ENCODE data around the gene OIP5. TPM values are rescaled to one million over a fixed set of nuclear protein-coding genes. Genes with fewer than 3 reads are reported as not detected.

Gene OIP5
- total and polyA plus RNA-seq, 2 donors (not counting 1 experiment from before 2014, with no cell fraction given): 0.84 to 1.3 TPM

GRCh38 chr15:41278319-41278718, 54.1 kb downstream of the OIP5 start:
- Histone ChIP-seq H4K20me1 (ENCODE audit: control insufficient read depth, insufficient read depth, low read length, poor library complexity, severe bottlenecking) (no peaks in the 10 kb centered on the region), H2AFZ (ENCODE audit: insufficient read depth, low read depth, low read length, poor library complexity, severe bottlenecking) (no peak overlapping the region), H3K79me2 (ENCODE audit: control insufficient read depth, insufficient read depth, low read length) (no peaks in the 10 kb centered on the region), H3K27me3 (replicated peaks in 1 of 4; ENCODE audit: control extremely low read depth in 1 of 4, control insufficient read depth in 3 of 4, insufficient read depth in 4 of 4, low read length in 3 of 4) (no peaks in the 10 kb centered on the region), H3K4me2 (replicated peaks; ENCODE audit: low read depth, low read length, poor library complexity, severe bottlenecking) (no peak overlapping the region), H3K9me3 (ENCODE audit: control extremely low read depth in 1 of 3, control insufficient read depth in 2 of 3, insufficient read depth in 1 of 3, low read length in 2 of 3) (no peaks in the 10 kb centered on the region), H3K27ac (ENCODE audit: low read length in 2 of 2) (no peak overlapping the region), H3K4me1 (ENCODE audit: control insufficient read depth in 2 of 2, insufficient read depth in 2 of 2, low read length in 2 of 2) (peaks cover 6 to 12% of the 10 kb centered on the region in 2 donors), H3K36me3 (replicated peaks in 1 of 2; ENCODE audit: control extremely low read depth in 1 of 2, control insufficient read depth in 1 of 2, extremely low read depth in 1 of 2, insufficient read depth in 2 of 2, low read length in 1 of 2) (peaks cover 3 to 10% of the 10 kb centered on the region in 2 experiments), H3K4me3 (ENCODE audit: control extremely low read depth in 1 of 5, extremely low read depth in 1 of 5, insufficient read depth in 1 of 5, low read depth in 2 of 5, low read length in 4 of 5) (no peak overlapping the region), H3K9ac (ENCODE audit: low read length) (no peak overlapping the region)
- H3K4me1 Mint-ChIP-seq: peaks cover 11% of the 10 kb centered on the region
- no peak for DNase-seq
- no peak overlapping the region for H3K27ac Mint-ChIP-seq
- no peaks in the 10 kb centered on the region for H3K9me3 Mint-ChIP-seq (ENCODE audit: insufficient read depth)
- ATAC-seq (ENCODE audit: low read depth): no peak
- intact Hi-C loops (cut with micrococcal nuclease): no loop called here
- H3K27me3 Mint-ChIP-seq: no peaks in the 10 kb centered on the region
- no peak for TF ChIP-seq EZH2 (IDR thresholded peaks at IDR 0.05; ENCODE audit: borderline replicate concordance, insufficient read depth, low read depth, low read length, poor library complexity, severe bottlenecking)
- TF ChIP-seq CTCF (IDR thresholded peaks at IDR 0.05): no peak
- CTCF ChIA-PET: interaction anchor here (0.7 kb wide), 1 partner anchor 53 kb away, joined by 3 read pairs; no protein-coding TSS in a partner anchor
- no peak overlapping the region for H3K4me3 Mint-ChIP-seq
- WGBS (ENCODE audit: insufficient coverage): no CpG with 5 or more reads among the region's 3 CpGs
- POLR2A ChIA-PET: no interaction called here

GRCh38 chr15:41276831-41277230, 55.6 kb downstream of the OIP5 start:
- no peak overlapping the region for H3K4me2 ChIP-seq (replicated peaks; ENCODE audit: low read depth, low read length, poor library complexity, severe bottlenecking)
- H3K27me3 ChIP-seq (replicated peaks in 1 of 4; ENCODE audit: control extremely low read depth in 1 of 4, control insufficient read depth in 3 of 4, insufficient read depth in 4 of 4, low read length in 3 of 4): no peaks in the 10 kb centered on the region
- H4K20me1 ChIP-seq (ENCODE audit: control insufficient read depth, insufficient read depth, low read length, poor library complexity, severe bottlenecking): no peaks in the 10 kb centered on the region
- no peaks in the 10 kb centered on the region for H3K27me3 Mint-ChIP-seq
- H3K4me3 Mint-ChIP-seq: no peak overlapping the region
- no peak overlapping the region for H2AFZ ChIP-seq (ENCODE audit: insufficient read depth, low read depth, low read length, poor library complexity, severe bottlenecking)
- no peak overlapping the region for H3K9ac ChIP-seq (ENCODE audit: low read length)
- H3K4me1 Mint-ChIP-seq: peaks cover 1% of the 10 kb centered on the region
- H3K4me3 ChIP-seq (ENCODE audit: control extremely low read depth in 1 of 5, extremely low read depth in 1 of 5, insufficient read depth in 1 of 5, low read depth in 2 of 5, low read length in 4 of 5): no peak overlapping the region
- intact Hi-C loops (cut with micrococcal nuclease): no loop called here
- H3K9me3 Mint-ChIP-seq (ENCODE audit: insufficient read depth): no peaks in the 10 kb centered on the region
- no peaks in the 10 kb centered on the region for H3K9me3 ChIP-seq (ENCODE audit: control extremely low read depth in 1 of 3, control insufficient read depth in 2 of 3, insufficient read depth in 1 of 3, low read length in 2 of 3)
- peaks cover 0 to 4% of the 10 kb centered on the region in 2 donors for H3K4me1 ChIP-seq (ENCODE audit: control insufficient read depth in 2 of 2, insufficient read depth in 2 of 2, low read length in 2 of 2)
- no peak overlapping the region for H3K27ac ChIP-seq (ENCODE audit: low read length in 2 of 2)
- no peak for TF ChIP-seq EZH2 (IDR thresholded peaks at IDR 0.05; ENCODE audit: borderline replicate concordance, insufficient read depth, low read depth, low read length, poor library complexity, severe bottlenecking)
- DNase-seq (no peak), ATAC-seq (ENCODE audit: low read depth) (no peak)
- H3K79me2 ChIP-seq (ENCODE audit: control insufficient read depth, insufficient read depth, low read length): no peaks in the 10 kb centered on the region
- peaks cover 3 to 10% of the 10 kb centered on the region in 2 experiments for H3K36me3 ChIP-seq (replicated peaks in 1 of 2; ENCODE audit: control extremely low read depth in 1 of 2, control insufficient read depth in 1 of 2, extremely low read depth in 1 of 2, insufficient read depth in 2 of 2, low read length in 1 of 2)
- POLR2A ChIA-PET: interaction anchor here (0.6 kb wide), 1 partner anchor 14 kb away, joined by 3 read pairs; no protein-coding TSS in a partner anchor
- no peak overlapping the region for H3K27ac Mint-ChIP-seq
- CTCF ChIA-PET: no interaction called here

Measured in B cell (primary cell).